Testis (tissue), 5 donors: Measurements from ENCODE around the gene C1orf94. TPM values are rescaled to one million over a fixed set of nuclear protein-coding genes. Genes with fewer than 3 reads are reported as not detected.
A peak's percentile ranks its signal among the peaks of the same experiment; 100 is the strongest.

ENCODE experiments used
- DNase-seq: peaks from one replicate; pipeline ENCODE4 v3.0.0-alpha.2; 2019
- H3K27ac ChIP-seq, 2 donors: fragments of 200-600 bp; sonication (generic); one replicate each; pipeline ENCODE4 v1.5.1; 2019
- H3K27me3 ChIP-seq: fragments of 200-600 bp; sonication (generic); one replicate; pipeline ENCODE4 v1.5.1; 2019
- H3K36me3 ChIP-seq: fragments of 200-600 bp; sonication (generic); one replicate; pipeline ENCODE4 v1.5.1; 2017; ENCODE audit warnings: low read depth; ENCODE audit errors: missing control alignments
- H3K4me1 ChIP-seq: fragments of 200-600 bp; sonication (generic); one replicate; pipeline ENCODE4 v1.5.1; 2019
- H3K4me3 ChIP-seq, 2 donors: fragments of 200-600 bp; sonication (generic); one replicate each; pipeline ENCODE4 v1.5.1; 2017 to 2019
- H3K9me3 ChIP-seq: fragments of 200-600 bp; sonication (generic); one replicate; pipeline ENCODE4 v1.5.1; 2017
- POLR2A ChIP-seq: fragments of 450-650 bp; IDR thresholded peaks from one replicate; pipeline ENCODE4 v1.6.1; 2017; ENCODE audit warnings: antibody characterized with exemption, mild to moderate bottlenecking, moderate library complexity
- WGBS, 2 donors: methylation state at CpG; one replicate each; pipeline ENCODE4 v1.1.5; 2018; 5-methylcytosine and 5-hydroxymethylcytosine counted together
- intact Hi-C: fragments of 100-400 bp; cut with DNase I; formaldehyde crosslinking; loops from one replicate; pipeline ENCODE4 v1.15.1; 2023; ENCODE audit warnings: low total_unique reads
- long read RNA-seq, 2 donors: transcript quantifications; one replicate each; lab custom pipeline, GENCODE V29; 2026
- polyA plus RNA-seq: library from polyadenylated mRNA; stranded (reverse); fragments of 350-450 nt; fragmentation: Illumina TruSeq; extraction: RNeasy Lipid Tissue Mini Kit (QIAGEN cat#74804); gene quantifications from one replicate; pipeline ENCODE4 v1.2.3, GENCODE V29; 2014; ENCODE audit warnings: low read depth, low replicate concordance; ENCODE audit not compliant: insufficient read depth
- total RNA-seq, 2 donors: library from RNA; depleted of rRNA; stranded (reverse); fragments of >200 nt; gene quantifications; one replicate each; pipeline ENCODE4 v1.2.3, GENCODE V29; 2016
- TF ChIP-seq, protein P1 (sequence below), 3 experiments: fragments of 450-650 bp in 2 of 3; fragments of 200-600 bp in 1 of 3; sonication (generic) in 1 of 3; IDR thresholded peaks; one replicate each; pipeline ENCODE4 v1.5.1; 2016 to 2019; ENCODE audit warnings: antibody characterized with exemption in 3 of 3, mild to moderate bottlenecking in 2 of 3, moderate library complexity in 1 of 3

Gene C1orf94, protein sequence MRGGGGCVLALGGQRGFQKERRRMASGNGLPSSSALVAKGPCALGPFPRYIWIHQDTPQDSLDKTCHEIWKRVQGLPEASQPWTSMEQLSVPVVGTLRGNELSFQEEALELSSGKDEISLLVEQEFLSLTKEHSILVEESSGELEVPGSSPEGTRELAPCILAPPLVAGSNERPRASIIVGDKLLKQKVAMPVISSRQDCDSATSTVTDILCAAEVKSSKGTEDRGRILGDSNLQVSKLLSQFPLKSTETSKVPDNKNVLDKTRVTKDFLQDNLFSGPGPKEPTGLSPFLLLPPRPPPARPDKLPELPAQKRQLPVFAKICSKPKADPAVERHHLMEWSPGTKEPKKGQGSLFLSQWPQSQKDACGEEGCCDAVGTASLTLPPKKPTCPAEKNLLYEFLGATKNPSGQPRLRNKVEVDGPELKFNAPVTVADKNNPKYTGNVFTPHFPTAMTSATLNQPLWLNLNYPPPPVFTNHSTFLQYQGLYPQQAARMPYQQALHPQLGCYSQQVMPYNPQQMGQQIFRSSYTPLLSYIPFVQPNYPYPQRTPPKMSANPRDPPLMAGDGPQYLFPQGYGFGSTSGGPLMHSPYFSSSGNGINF
- total RNA-seq (10 to 100 TPM; 16.5 to 17.9 TPM), polyA plus RNA-seq (68.8 TPM)
- long read RNA-seq, donor 1, result 0 reads
- long read RNA-seq, donor 2, result 0 reads

DNA sequence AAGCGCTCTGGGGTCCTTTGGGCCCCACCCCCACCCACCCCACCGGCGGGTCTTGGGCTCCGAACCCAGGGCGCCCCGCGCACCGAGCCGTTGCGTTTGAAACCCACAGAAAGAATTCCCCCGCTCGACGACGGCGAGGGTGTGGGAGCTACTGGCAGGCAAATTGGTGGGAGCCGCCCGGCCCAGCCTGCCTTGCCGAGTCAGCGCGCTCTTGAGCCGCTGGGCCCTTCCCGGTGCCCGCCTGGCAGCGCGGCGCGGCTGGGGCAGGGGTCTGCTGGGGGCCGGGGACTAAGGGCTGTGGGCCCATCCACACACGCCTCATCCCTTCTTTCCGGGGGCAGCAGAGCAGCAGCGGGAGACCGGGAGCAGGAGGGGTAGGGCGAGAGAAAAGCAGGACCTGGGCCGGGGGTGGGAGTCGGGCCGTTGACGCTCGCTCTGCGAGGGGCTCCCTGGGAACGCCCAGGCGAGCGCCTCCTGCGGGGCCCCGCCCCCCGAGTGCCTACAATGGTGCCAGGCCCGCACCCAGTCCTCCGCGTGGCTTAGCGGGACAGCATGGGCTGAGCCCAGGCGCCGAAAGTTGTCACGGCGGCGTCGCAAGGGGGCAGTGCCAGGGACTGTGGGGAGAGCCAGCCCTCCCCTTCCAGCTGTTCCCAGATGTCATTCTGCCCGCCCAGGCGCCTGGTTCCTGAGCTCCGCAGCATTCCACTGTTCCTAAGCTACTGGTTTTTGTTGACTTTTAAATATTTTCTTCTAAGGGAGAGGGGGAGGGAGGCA lies at the start of gene C1orf94:
Gene C1orf94, plus strand, starts transcription at position 78 of the 774 bp plus-strand sequence. CDS start 883 bp downstream, outside the sequence.
- 1 to 3% methylated on average over 26 to 49 of the region's 58 CpGs for WGBS, 2 donors
- Histone ChIP-seq H3K9me3 (no peaks in the 10 kb centered on the region), H3K36me3 (no peaks in the 10 kb centered on the region), H3K27me3 (no peaks in the 10 kb centered on the region), H3K27ac (no peak within 1 kb of the TSS), H3K4me3 (peak within 1 kb of the TSS; percentile 48), H3K4me1 (no peaks in the 10 kb centered on the region)
- intact Hi-C loops, result no loop called here
- TF ChIP-seq POLR2A, result no peak
- TF ChIP-seq, protein P1, sequence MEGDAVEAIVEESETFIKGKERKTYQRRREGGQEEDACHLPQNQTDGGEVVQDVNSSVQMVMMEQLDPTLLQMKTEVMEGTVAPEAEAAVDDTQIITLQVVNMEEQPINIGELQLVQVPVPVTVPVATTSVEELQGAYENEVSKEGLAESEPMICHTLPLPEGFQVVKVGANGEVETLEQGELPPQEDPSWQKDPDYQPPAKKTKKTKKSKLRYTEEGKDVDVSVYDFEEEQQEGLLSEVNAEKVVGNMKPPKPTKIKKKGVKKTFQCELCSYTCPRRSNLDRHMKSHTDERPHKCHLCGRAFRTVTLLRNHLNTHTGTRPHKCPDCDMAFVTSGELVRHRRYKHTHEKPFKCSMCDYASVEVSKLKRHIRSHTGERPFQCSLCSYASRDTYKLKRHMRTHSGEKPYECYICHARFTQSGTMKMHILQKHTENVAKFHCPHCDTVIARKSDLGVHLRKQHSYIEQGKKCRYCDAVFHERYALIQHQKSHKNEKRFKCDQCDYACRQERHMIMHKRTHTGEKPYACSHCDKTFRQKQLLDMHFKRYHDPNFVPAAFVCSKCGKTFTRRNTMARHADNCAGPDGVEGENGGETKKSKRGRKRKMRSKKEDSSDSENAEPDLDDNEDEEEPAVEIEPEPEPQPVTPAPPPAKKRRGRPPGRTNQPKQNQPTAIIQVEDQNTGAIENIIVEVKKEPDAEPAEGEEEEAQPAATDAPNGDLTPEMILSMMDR (IDR thresholded peaks at IDR 0.05), result no peak
- no peak for DNase-seq

DNA sequence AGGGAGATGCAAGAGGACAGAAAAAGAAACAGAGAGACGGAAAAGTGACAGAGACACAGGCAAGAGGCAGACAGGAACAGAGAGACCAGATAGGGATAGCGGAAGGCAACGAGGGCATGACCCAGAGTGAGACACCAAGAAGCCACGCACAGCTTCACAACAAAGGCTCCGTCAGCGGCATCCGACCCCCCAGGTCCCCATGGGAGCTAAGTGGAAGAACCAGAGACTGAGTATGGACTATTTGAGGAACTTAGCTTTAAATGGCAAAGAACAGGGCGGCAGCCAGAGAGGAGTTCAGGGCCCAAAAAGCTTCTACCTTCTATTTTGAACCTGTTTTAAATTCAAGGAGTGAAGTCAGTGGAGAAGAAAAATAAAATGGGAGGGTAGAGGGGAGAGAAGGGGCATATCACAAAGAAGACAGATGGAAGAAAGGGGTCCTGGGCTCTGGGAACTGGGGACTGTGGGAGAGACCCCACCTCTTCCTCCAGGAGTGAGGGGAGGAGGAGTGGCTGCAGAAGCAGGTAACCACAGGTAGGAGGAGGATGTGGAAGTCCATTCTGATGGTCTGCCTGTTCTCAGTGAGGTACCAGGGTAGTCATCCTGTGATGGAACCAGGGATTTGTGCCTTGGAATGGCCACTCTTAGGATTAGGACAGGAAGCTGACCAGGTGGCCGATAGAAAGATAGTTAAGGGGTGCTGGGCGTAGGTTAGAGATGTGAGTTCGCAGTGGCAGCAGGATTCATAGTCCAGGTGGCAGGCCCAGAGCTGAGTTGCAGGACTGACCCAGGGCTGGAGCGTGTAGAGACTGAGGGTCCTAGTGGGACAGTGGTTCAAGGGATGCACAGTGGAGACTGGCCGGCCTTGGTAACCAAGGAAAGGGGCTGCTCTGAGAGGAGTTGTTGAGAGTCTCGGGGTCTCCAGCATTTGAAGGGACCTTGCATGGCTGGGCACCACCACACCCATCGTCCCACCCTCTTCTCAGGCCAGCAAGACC lies 49.4 kb upstream of the C1orf94 start:
- Histone ChIP-seq H3K27ac (no peak overlapping the region), H3K9me3 (no peaks in the 10 kb centered on the region), H3K27me3 (no peaks in the 10 kb centered on the region), H3K4me1 (no peaks in the 10 kb centered on the region), H3K36me3 (no peaks in the 10 kb centered on the region), H3K4me3 (no peak overlapping the region)
- intact Hi-C loops, result no loop called here
- WGBS, 2 donors, result 88 to 92% methylated on average over 15 of the region's 15 CpGs
- no peak for DNase-seq
- TF ChIP-seq, protein P1 (IDR thresholded peaks at IDR 0.05), result no peak
- no peak for TF ChIP-seq POLR2A

DNA sequence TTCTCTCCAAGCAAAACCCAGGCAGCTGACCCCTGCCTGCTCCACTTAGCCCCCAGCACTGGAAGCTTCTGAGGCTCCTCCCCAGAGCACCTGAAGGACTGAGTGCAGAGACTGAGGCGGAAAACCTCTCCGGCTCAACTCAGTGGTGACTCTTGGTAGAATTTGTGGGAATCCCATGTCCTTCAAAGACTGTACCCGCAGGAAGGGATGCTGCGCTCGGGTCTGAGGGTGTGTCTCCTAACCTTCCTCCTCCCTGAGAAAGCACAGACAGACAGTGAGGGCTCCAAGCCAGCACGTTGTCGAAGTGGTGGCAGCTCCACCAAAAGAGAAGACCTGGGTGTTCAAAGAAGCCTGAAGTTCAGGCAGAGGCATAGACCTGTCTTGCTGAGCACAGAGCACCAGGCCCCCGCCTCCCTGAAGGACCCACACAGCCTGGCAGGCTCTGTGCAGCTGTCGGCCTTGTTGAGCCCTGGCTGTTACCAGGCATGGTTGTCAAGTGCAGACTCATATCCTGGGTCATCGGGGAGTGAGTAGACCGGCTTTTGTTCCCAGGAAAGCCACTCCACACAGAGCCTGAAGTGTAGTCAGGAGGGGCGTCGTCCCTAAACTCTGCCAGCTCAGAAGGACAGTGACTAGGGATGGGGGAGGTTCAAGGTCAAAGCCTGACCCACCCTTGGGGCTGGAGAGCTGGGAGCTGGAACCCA lies 48.4 kb upstream of the C1orf94 start:
- H3K4me1 ChIP-seq, result no peaks in the 10 kb centered on the region
- H3K9me3 ChIP-seq, result no peaks in the 10 kb centered on the region
- TF ChIP-seq POLR2A, result no peak
- TF ChIP-seq, protein P1 (IDR thresholded peaks at IDR 0.05), result no peak
- no peak overlapping the region for H3K27ac ChIP-seq
- intact Hi-C loops, result no loop called here
- DNase-seq, result no peak
- no peaks in the 10 kb centered on the region for H3K36me3 ChIP-seq
- WGBS, 2 donors, result 88 to 91% methylated on average over 9 to 13 of the region's 13 CpGs
- no peaks in the 10 kb centered on the region for H3K27me3 ChIP-seq
- H3K4me3 ChIP-seq, result no peak overlapping the region

DNA sequence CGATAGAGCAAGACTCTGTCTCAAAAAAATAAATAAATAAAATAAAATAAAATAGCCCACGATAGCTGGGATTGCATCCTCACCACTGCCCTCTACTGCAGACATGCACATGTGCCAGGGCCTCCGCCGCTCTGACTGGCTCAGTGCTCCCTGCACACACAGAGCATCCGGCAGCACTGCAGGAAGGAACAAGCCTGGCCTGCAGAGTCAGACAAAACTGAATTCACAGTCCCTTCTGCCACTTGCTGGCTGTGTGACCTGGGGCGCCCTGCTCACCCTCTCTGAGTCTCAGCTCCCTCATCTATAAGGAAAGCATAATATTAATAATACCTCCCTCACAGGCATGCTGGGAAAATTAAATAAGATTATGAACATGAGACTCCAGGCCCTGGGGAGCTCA lies 47.1 kb upstream of the C1orf94 start:
- 75 to 93% methylated on average over 6 of the region's 6 CpGs for WGBS, 2 donors
- intact Hi-C loops, result no loop called here
- H3K4me3 ChIP-seq, result no peak overlapping the region
- no peaks in the 10 kb centered on the region for H3K36me3 ChIP-seq
- no peaks in the 10 kb centered on the region for H3K27me3 ChIP-seq
- TF ChIP-seq POLR2A, result no peak
- TF ChIP-seq, protein P1 (IDR thresholded peaks at IDR 0.05), result no peak
- H3K4me1 ChIP-seq, result no peaks in the 10 kb centered on the region
- H3K27ac ChIP-seq, result no peak overlapping the region
- no peak for DNase-seq
- no peaks in the 10 kb centered on the region for H3K9me3 ChIP-seq
